Neutrophil (primary cell): ENCODE measurements around the gene CCNL1.
A peak's percentile ranks its signal among the peaks of the same experiment; 100 is the strongest.
"Not testable (repeated sequence)": the region's sequence is repeated elsewhere in the genome, so short reads cannot be mapped to it uniquely, and the experiment has no call there.

ENCODE experiments used
- H3K27ac ChIP-seq: fragments of 200-600 bp; sonication (generic); 2 replicates; pipeline ENCODE4 v1.5.1; 2016; ENCODE audit warnings: mild to moderate bottlenecking, moderate library complexity
- H3K27me3 ChIP-seq: fragments of 200-600 bp; sonication (generic); 2 replicates; pipeline ENCODE4 v1.6.0; 2016; ENCODE audit warnings: mild to moderate bottlenecking
- H3K36me3 ChIP-seq: fragments of 200-600 bp; sonication (generic); 2 replicates; pipeline ENCODE4 v1.5.1; 2017
- H3K4me1 ChIP-seq, 2 experiments: fragments of 200-600 bp in 1 of 2; sonication (generic) in 1 of 2; 1 replicate in 1 of 2; 2 replicates in 1 of 2; pipeline versions ENCODE4 v1.5.1 to v1.6.1; 2013 to 2016; ENCODE audit warnings: low read depth in 1 of 2, low read length in 1 of 2, mild to moderate bottlenecking in 1 of 2, moderate library complexity in 1 of 2; ENCODE audit not compliant: control insufficient read depth in 1 of 2, insufficient read depth in 1 of 2
- H3K4me3 ChIP-seq, 2 experiments: fragments of 200-600 bp in 1 of 2; sonication (generic) in 1 of 2; 1 replicate in 1 of 2; 2 replicates in 1 of 2; pipeline ENCODE4 v1.5.1; 2013 to 2016; ENCODE audit warnings: low read depth in 1 of 2, low read length in 1 of 2, mild to moderate bottlenecking in 1 of 2, moderate library complexity in 1 of 2
- H3K9me3 ChIP-seq: fragments of 200-600 bp; sonication (generic); 2 replicates; pipeline ENCODE4 v1.5.1; 2016
- TF ChIP-seq, protein P1 (sequence below): fragments of 200-600 bp; sonication (generic); IDR thresholded peaks from 2 replicates; pipeline ENCODE4 v1.5.1; 2016; ENCODE audit warnings: antibody characterized with exemption

Gene CCNL1

DNA sequence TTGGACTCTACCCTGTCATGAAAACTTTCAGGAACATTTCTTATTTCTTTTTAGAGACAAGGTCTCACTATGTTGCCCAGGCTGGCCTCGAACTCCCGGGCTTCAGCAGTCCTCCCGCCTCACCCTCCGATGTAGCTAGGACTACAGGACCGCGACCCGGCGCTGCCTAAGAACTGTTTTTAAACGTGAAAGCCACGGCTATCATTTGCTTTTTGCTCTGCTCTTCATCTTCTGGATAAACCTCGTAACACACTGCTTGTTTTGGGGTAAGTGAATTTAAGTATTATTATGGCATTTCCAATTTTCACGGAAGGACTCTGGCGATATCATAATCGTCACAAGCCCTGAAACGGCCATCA, 14.3 kb upstream of the CCNL1 start:
- no peaks in the 10 kb centered on the region for H3K27me3 ChIP-seq
- H3K4me3 ChIP-seq = peak overlapping the region; percentile 74 to 86
- H3K9me3 ChIP-seq = no peaks in the 10 kb centered on the region
- peaks cover 26 to 33% of the 10 kb centered on the region in 2 experiments for H3K4me1 ChIP-seq
- TF ChIP-seq, protein P1, sequence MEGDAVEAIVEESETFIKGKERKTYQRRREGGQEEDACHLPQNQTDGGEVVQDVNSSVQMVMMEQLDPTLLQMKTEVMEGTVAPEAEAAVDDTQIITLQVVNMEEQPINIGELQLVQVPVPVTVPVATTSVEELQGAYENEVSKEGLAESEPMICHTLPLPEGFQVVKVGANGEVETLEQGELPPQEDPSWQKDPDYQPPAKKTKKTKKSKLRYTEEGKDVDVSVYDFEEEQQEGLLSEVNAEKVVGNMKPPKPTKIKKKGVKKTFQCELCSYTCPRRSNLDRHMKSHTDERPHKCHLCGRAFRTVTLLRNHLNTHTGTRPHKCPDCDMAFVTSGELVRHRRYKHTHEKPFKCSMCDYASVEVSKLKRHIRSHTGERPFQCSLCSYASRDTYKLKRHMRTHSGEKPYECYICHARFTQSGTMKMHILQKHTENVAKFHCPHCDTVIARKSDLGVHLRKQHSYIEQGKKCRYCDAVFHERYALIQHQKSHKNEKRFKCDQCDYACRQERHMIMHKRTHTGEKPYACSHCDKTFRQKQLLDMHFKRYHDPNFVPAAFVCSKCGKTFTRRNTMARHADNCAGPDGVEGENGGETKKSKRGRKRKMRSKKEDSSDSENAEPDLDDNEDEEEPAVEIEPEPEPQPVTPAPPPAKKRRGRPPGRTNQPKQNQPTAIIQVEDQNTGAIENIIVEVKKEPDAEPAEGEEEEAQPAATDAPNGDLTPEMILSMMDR = no peak
- no peaks in the 10 kb centered on the region for H3K36me3 ChIP-seq
- H3K27ac ChIP-seq = peak overlapping the region; percentile 95

GRCh38 chr3:157173343-157173742, 13.4 kb upstream of the CCNL1 start:
- H3K9me3 ChIP-seq, H3K4me3 ChIP-seq, H3K27me3 ChIP-seq, H3K36me3 ChIP-seq, H3K27ac ChIP-seq: not testable (repeated sequence)
- H3K4me1 ChIP-seq = peaks cover 26 to 33% of the 10 kb centered on the region in 2 experiments

- no peaks in the 10 kb centered on the region for H3K36me3 ChIP-seq
- TF ChIP-seq, protein P1 = no peak
- H3K4me1 ChIP-seq = peaks cover 26 to 33% of the 10 kb centered on the region in 2 experiments
Measured at GRCh38 chr3:157172746-157173145, 12.8 kb upstream of the CCNL1 start.

GRCh38 chr3:157170861-157171260, 10.9 kb upstream of the CCNL1 start:
- Histone ChIP-seq H3K9me3 (no peaks in the 10 kb centered on the region), H3K36me3 (no peaks in the 10 kb centered on the region), H3K4me3 (no peak overlapping the region), H3K27ac (peak overlapping the region; percentile 48), H3K4me1 (peaks cover 17 to 24% of the 10 kb centered on the region in 2 experiments), H3K27me3 (no peaks in the 10 kb centered on the region)
- TF ChIP-seq, protein P1 = no peak

More at GRCh38 chr3:157172746-157173145, 12.8 kb upstream of the CCNL1 start:
- H3K27ac ChIP-seq = no peak overlapping the region
- no peak overlapping the region for H3K4me3 ChIP-seq
- no peaks in the 10 kb centered on the region for H3K9me3 ChIP-seq
- no peaks in the 10 kb centered on the region for H3K27me3 ChIP-seq

GRCh38 chr3:157167371-157168042, 7.6 kb upstream of the CCNL1 start:
- Histone ChIP-seq H3K9me3 (no peaks in the 10 kb centered on the region), H3K4me3 (no peak overlapping the region), H3K27ac (no peak overlapping the region), H3K4me1 (peaks cover 12 to 16% of the 10 kb centered on the region in 2 experiments), H3K36me3 (no peaks in the 10 kb centered on the region), H3K27me3 (no peaks in the 10 kb centered on the region)
- TF ChIP-seq, protein P1 = no peak

- TF ChIP-seq, protein P1 = no peak
- Histone ChIP-seq H3K27ac (no peak overlapping the region), H3K4me3 (no peak overlapping the region), H3K4me1 (peaks cover 16 to 20% of the 10 kb centered on the region in 2 experiments), H3K9me3 (no peaks in the 10 kb centered on the region), H3K27me3 (no peaks in the 10 kb centered on the region), H3K36me3 (no peaks in the 10 kb centered on the region)
Measured at GRCh38 chr3:157166561-157166960, 6.6 kb upstream of the CCNL1 start.
